AG09309 (cell line): ENCODE data around the gene TMEM95.

Experiments used
- DNase-seq: peaks from one replicate; pipeline ENCODE4 v3.0.0-alpha.2; 2010; ENCODE audit warnings: low read depth
- H3K4me3 ChIP-seq: 2 replicates; pipeline ENCODE4 v1.5.1; 2011; ENCODE audit warnings: mild to moderate bottlenecking, low read depth, low read length, moderate library complexity; ENCODE audit not compliant: control insufficient read depth
- CTCF ChIP-seq: IDR thresholded peaks from 2 replicates; pipeline ENCODE4 v1.5.1; 2011; ENCODE audit warnings: mild to moderate bottlenecking, low read depth, low read length, inconsistent platforms; ENCODE audit not compliant: insufficient read depth, control insufficient read depth; ENCODE audit errors: missing control alignments

Gene TMEM95

GRCh38 chr17:7315570-7316235 lies 39.3 kb upstream of the TMEM95 start:
- TF ChIP-seq CTCF, result no peak
- H3K4me3 ChIP-seq, result peak overlapping the region; percentile 74
- no peak for DNase-seq

GRCh38 chr17:7317161-7317803 lies 37.7 kb upstream of the TMEM95 start:
- no peak for DNase-seq
- no peak overlapping the region for H3K4me3 ChIP-seq
- no peak for TF ChIP-seq CTCF

- DNase-seq, result no peak
- TF ChIP-seq CTCF, result no peak
- H3K4me3 ChIP-seq, result no peak overlapping the region
Measured at GRCh38 chr17:7318121-7318860, 36.7 kb upstream of the TMEM95 start.

- DNase-seq, result no peak
- no peak for TF ChIP-seq CTCF
- no peak overlapping the region for H3K4me3 ChIP-seq
Measured at GRCh38 chr17:7321466-7321865, 33.5 kb upstream of the TMEM95 start.

GRCh38 chr17:7322520-7323194 lies 32.3 kb upstream of the TMEM95 start:
- H3K4me3 ChIP-seq, result no peak overlapping the region
- no peak for TF ChIP-seq CTCF
- no peak for DNase-seq

GRCh38 chr17:7323731-7324437 lies 31.1 kb upstream of the TMEM95 start:
- TF ChIP-seq CTCF, result peak; percentile 92
- H3K4me3 ChIP-seq, result no peak overlapping the region
- no peak for DNase-seq
